HEK293T (cell line): ENCODE results near the gene EMX1.

Experiments
- ARNT ChIP-seq: fragments of 450-650 bp; IDR thresholded peaks from 2 replicates; pipeline ENCODE4 v1.6.1; 2017; ENCODE audit warnings: mild to moderate bottlenecking
- BHLHE40 ChIP-seq: fragments of 450-650 bp; IDR thresholded peaks from 2 replicates; pipeline ENCODE4 v1.6.1; 2016; ENCODE audit warnings: mild to moderate bottlenecking, moderate library complexity, borderline replicate concordance
- CTBP1 ChIP-seq: fragments of 450-650 bp; IDR thresholded peaks from 2 replicates; pipeline ENCODE4 v1.6.1; 2016; ENCODE audit warnings: borderline replicate concordance
- FOXK2 ChIP-seq: fragments of 450-650 bp; IDR thresholded peaks from 2 replicates; pipeline ENCODE4 v1.6.1; 2016; ENCODE audit warnings: mild to moderate bottlenecking
- SP1 ChIP-seq: fragments of 450-650 bp; IDR thresholded peaks from 2 replicates; pipeline ENCODE4 v1.6.1; 2017
- SUZ12 ChIP-seq: fragments of 450-650 bp; IDR thresholded peaks from 2 replicates; pipeline ENCODE4 v1.6.1; 2016; ENCODE audit warnings: mild to moderate bottlenecking
- TARDBP ChIP-seq: fragments of 450-650 bp; IDR thresholded peaks from 2 replicates; pipeline ENCODE4 v1.6.1; 2016
- TF ChIP-seq, protein P1 (sequence below): fragments of 450-650 bp; IDR thresholded peaks from 2 replicates; pipeline ENCODE4 v1.6.1; 2016

DNA sequence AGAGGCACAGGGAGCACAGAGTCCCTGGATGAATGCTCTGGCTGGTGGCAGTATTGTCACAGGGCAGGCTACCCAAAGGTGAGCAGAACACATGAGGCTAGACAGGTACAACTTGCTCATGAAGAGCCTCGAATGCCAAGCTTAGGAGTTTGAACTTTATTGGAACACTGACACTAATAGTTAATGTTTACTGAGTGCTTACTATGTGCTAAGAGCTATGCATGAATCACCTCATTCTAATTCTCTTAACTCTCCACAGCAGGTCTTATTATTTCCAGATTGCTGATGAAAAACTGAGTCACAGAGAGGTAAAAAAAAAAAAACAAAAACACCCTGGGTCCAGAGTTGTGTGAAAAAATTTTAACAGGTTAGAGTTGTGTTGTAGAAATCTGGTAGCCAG is 6.1 kb upstream of the EMX1 start:
- TF ChIP-seq FOXK2 (no peak), TARDBP (no peak), ARNT (no peak), BHLHE40 (no peak), CTBP1 (no peak), SUZ12 (no peak), SP1 (no peak)
- TF ChIP-seq, protein P1, sequence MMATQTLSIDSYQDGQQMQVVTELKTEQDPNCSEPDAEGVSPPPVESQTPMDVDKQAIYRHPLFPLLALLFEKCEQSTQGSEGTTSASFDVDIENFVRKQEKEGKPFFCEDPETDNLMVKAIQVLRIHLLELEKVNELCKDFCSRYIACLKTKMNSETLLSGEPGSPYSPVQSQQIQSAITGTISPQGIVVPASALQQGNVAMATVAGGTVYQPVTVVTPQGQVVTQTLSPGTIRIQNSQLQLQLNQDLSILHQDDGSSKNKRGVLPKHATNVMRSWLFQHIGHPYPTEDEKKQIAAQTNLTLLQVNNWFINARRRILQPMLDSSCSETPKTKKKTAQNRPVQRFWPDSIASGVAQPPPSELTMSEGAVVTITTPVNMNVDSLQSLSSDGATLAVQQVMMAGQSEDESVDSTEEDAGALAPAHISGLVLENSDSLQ = no peak
